Stimulated activated CD4-positive, alpha-beta T cell treated with anti-CD3 and anti-CD28 coated beads, TNF-alpha, amount 100 ng/mL, for 48 hours (primary cell): ENCODE measurements around the gene CNKSR2.

Experiments
- DNase-seq, 3 donors: peaks; one replicate each; pipeline ENCODE4 v3.0.0-alpha.2; 2020; ENCODE audit warnings: low read depth in 3 of 3

CNKSR2 gene

DNA sequence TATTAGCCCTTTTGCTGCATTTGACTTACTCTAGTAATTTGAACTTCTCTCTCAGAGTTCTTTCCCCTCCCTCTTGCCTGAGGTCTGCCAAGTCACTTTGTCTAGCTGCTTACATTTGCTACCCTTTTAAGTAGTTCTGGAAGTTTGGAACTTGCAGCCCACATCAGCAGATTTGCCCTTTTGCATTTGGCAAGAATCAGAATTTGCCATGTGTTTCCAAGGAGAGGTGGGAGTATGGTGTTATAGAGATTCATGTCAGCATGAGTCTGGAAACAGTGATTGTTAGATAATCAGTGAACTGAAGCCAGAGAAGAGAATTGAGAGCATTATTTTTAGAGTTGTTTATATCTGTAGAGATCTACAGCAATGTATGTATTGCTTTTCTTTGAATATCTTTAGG is 231.8 kb downstream of the CNKSR2 start:
- DNase-seq = no peak

DNA sequence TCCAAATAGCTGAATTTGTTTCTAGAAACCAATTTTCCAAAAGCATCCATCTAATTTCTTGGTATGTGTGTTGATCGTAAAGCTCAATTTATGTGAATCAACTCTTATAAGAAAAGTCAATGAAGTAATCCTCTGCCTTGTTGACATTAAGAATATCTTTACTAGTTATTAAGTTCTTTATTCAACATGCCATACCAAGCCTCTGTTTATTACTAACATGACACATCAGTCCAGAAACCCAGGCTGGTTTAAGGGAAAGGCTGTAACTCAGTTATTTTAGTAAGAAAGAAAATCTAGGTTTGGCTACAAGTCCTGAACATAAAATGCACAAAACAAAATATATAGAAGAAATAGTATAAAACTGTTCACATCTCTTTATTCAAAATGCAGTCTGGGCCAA is 235.9 kb downstream of the CNKSR2 start:
- no peak for DNase-seq

DNA sequence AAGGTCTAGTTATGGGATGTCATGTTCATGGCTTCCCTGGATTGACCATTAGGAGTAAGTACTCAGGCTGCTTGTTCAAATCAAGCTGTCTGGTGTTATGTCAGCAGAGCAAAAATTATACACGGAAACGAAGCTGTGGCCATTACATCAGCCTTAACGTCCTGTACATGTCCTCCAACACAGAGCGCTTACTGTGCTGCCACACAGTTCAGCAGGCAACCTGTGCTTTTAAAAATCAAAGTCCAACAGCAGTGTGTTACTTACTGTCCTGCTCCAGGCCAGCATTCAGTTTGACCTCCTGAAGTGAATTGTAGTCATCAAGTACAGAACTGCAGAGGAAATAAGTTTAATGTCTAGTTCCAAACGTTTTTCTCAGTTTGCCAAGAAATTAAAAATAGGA is 237.9 kb downstream of the CNKSR2 start:
- no peak for DNase-seq

DNA sequence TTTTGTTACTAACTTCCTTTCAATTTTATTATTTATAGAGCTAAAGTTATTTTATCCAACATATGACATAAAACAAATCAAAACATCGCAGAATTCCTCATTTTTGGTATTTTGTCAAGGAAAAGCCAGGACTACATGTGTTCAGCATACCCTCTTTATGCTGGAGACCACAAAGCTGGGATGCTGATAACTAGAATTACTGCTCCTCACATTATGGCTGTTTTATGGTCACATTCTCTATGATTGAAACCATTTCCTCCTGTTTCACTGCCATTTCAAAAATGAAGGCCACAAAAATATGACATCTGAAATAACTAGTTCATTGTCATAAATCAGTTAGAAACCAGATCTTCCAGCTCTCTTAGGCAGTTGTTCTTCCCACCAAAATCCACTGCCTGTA is 242.2 kb downstream of the CNKSR2 start:
- no peak for DNase-seq

- DNase-seq = no peak
These were observed 246.0 kb downstream of the CNKSR2 start for GRCh38 chrX:21620234-21620633.

DNA sequence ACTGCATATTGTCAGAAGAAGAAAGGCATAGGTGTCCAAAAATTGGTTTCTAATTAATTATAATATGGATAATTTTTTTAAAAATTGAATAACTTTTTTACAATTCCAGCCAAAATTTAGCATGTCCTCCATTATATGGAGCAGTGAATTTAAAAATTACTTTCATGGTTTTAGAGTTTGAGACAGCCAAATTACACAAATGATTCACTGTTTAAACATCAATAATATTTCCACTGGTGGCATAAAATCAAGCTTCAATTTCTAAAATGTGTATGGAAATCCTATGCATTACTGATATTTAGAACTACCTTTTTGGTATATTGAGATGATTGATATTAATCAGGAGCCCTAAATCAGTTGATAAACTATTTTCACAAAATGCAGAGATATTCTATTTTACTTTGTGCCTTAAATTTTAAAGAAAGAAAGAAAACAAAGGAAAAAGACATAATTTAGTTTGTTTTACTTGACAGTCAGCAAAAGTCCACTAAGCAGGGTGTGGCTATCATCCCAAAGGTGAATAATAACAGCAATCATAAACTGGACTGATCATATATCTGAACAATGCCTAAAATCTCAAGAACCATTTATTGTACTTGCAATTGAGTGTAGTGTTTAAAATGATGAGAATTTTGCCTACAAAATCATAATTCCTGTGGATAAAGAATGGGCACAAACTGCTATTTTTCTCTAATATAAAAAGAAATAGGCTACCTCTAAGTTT is 249.7 kb downstream of the CNKSR2 start:
- no peak for DNase-seq

DNA sequence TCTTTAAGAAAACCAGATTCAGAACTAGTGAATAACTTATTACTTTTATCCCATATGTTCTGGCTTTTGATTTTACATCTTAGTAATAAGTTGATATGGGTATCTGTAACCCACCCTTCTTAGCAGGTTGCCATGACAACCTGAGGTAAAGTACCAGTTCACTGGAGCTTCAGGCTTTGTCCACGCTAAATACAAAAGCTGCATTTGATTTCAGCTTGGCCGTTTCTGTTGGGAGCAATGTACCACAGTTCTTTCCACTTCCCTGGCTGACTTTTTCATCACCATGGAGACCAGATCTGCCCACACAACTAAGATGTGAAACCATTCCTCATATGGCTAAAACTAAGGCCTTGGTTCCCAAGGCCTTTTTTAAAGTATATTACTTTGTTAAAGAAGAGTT is 257.8 kb downstream of the CNKSR2 start:
- no peak for DNase-seq

- DNase-seq = no peak
These were observed 264.1 kb downstream of the CNKSR2 start for GRCh38 chrX:21638311-21638710.

GRCh38 chrX:21639775-21640174 is 265.6 kb downstream of the CNKSR2 start:
- no peak for DNase-seq

DNA sequence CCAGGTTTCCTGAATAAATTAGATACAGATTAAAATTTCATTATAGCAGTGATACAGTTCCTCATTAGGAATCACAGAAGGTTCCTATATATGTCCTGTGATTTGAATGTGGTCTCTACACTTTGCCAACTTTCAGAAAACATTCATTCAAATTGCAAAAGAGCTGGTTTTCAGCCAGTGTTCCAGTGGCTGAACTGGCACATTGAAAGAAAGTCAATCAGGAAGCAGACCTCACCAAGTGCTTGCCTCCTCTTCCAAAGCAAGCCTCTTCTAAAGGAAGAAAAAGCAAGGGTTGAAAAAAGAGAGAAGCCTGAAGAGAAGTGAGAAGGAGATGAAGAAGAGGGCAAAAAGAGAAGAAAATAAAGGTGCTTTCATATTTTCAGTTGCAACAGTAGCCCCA is 271.2 kb downstream of the CNKSR2 start:
- DNase-seq = no peak

DNA sequence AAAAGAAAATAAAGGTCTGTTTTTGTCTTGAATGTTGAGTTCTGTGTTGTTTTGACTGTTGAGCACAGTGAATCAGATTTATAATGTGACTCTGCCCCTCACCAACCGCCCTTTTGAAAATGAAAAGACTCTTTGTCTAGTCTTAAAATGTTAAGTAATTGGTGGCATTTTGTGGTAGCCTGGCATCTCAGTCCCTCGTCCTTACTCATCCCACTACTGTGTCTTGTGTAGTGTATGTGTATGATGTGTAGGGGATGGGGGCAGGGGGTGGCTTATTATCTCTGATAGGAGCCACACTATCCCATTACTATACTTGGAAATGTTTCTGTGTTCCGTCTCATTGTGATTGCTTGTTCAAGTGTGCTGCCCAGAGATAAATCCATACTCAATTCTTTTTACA is 271.7 kb downstream of the CNKSR2 start:
- DNase-seq = no peak

- DNase-seq = no peak
These were observed 281.8 kb downstream of the CNKSR2 start for GRCh38 chrX:21655901-21656586.

DNA sequence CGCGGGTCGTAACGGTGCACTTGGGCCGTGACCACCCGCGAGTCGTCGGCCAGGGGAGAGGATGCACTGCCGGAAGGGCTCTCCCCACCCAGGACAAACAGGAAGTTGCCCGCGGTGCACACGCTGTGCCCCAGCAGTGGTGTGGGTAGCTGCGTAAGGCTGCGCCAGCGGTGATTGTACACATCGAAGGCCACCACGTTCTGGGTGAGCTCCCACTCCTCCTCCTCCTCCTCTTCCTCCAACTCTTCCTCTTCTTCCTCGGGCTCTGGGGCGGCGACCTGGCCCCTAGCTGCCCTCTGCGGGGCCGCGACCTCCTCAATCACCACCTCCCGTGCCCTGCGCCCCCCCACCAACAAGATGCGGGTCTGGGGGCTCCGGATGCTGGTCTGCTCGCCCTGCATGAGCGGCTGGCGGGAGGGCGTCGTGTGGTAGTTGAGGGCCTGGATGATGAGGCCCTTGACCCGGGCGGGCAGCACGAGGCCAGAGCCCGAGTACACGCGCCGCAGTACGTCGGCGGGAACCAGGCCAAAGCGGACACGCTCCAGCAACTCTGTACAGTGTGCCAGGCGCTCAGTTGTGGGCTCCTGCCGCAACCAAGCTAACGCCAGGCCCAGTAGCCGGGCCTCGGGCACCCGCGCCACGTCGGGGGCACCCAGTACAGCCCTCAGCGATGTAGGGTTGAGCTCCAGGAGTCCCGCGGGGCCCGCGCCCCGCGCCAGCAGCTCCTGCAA is 282.5 kb downstream of the CNKSR2 start:
- no peak for DNase-seq

GRCh38 chrX:21657318-21658151 is 283.3 kb downstream of the CNKSR2 start:
- DNase-seq = no peak

- no peak for DNase-seq
These were observed 284.0 kb downstream of the CNKSR2 start, which contains the start of gene KLHL34 for GRCh38 chrX:21658152-21658737. Gene KLHL34, minus strand, starts transcription at chrX:21658330. Its CDS starts 542 bp downstream, at chrX:21657788.

GRCh38 chrX:21658746-21659145 is 284.5 kb downstream of the CNKSR2 start:
- DNase-seq = no peak

DNA sequence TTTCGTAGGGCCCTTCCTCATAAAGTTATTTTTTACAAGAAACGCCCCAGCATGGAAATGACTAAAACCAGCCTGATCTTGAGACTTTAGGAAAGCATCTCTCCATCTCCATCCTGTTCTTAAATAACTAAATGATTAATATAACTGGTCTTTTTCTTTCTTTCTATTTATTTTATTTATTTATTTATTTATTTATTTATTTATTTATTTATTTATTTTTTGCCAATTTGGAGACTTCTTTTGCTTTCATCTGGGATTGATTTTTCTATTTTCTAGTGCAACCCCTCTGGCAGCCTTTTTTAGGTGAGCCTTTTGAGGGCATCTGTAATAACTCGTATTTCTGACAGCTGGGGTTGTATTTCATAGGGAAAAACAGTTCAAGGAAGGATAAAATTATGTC is 285.1 kb downstream of the CNKSR2 start:
- no peak for DNase-seq

DNA sequence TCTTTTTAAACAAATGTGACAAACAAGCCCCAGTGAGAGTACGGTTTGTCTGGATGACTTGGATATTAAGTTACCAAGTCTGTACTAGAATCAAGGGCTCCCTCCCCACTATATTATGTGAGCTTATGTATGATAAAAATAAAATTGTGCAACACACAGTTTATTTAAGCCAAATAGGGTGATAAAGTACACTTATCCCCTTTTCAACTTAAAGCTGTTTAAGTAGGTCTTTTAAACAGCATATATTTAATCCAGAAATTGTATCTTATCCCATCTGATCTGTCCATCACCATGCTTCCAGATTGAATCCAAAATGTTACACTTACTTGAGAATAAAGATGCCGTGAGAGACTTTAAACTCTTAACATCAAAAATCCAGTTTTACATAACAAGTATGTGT is 285.9 kb downstream of the CNKSR2 start:
- DNase-seq = no peak

- DNase-seq = no peak
These were observed 287.1 kb downstream of the CNKSR2 start for GRCh38 chrX:21661316-21661715.

DNA sequence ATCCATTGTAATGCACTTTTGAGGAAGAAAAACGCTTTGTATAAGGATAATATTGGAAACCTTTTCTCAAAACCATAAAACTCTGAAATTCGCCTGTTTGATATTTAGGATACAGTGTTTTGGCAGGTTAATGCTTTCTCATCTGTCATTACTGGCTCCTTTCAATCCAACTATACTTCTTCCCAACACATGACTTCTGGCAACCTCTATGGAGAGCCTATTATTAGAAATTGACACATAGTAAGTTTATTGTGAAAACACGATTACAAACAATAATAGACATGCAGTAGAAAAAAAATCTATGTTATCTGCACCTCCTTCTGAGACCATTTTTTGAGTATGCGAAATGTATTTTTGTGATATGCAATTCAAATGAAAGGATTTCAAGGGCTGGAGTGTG is 288.5 kb downstream of the CNKSR2 start:
- no peak for DNase-seq

- no peak for DNase-seq
These were observed 292.0 kb downstream of the CNKSR2 start for GRCh38 chrX:21666252-21666651.

DNA sequence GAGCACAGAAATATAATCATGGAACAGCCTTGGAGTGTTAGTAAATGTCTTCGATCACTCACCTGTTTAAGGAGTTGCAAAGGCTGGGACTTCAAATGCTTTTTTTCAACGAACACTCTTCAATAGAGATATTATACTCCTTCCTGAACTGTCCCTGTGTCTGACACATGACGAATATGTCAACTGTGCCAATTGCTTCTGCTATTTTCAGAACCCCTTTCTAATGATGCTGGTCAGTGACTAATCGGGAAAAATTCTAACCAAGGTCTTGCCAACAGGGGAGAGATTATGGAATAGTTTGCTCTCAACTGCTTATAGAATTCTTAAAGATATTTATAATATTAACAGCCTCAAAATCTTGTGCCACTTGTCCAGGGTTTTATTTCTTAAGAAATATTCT is 292.5 kb downstream of the CNKSR2 start:
- DNase-seq = no peak
